PFSK-1 (cell line): Measurements from ENCODE around the gene MBD3L5.
A peak's percentile ranks its signal among the peaks of the same experiment; 100 is the strongest.

Source experiments
- FOXP2 ChIP-seq: optimal IDR thresholded peaks from 2 replicates; pipeline ENCODE3; 2011; ENCODE audit warnings: borderline replicate concordance, control low read depth, inconsistent platforms; ENCODE audit not compliant: insufficient read depth; ENCODE audit errors: extremely low read length, extremely low read depth
- POLR2AphosphoS5 ChIP-seq: IDR thresholded peaks from 2 replicates; pipeline ENCODE4 v1.6.1; 2012; ENCODE audit warnings: low read depth, mild to moderate bottlenecking, control low read depth, low read length, moderate library complexity
- REST ChIP-seq, 2 experiments: IDR thresholded peaks; 2 replicates each; pipeline versions ENCODE4 v1.6.1 to v1.8.0; 2011 to 2012; ENCODE audit warnings: low read depth in 2 of 2, low read length in 2 of 2, control low read depth in 1 of 2, inconsistent platforms in 1 of 2, mild to moderate bottlenecking in 1 of 2, moderate library complexity in 1 of 2; ENCODE audit not compliant: insufficient read depth in 1 of 2
- SIN3A ChIP-seq: IDR thresholded peaks from 2 replicates; pipeline ENCODE4 v1.6.1; 2012; ENCODE audit warnings: mild to moderate bottlenecking, low read length, moderate library complexity, borderline replicate concordance; ENCODE audit not compliant: insufficient read depth
- TAF1 ChIP-seq: IDR thresholded peaks from 2 replicates; pipeline ENCODE4 v1.6.1; 2012; ENCODE audit warnings: low read length, control low read depth, borderline replicate concordance; ENCODE audit not compliant: insufficient read depth

MBD3L5 gene

GRCh38 chr19:7069904-7070226 is 39.5 kb downstream of the MBD3L5 start:
- TF ChIP-seq POLR2AphosphoS5 (no peak), SIN3A (0 out of 2 replicates have a peak, but pooled peaks have one; percentile 11), TAF1 (no peak), FOXP2 (no peak), REST (IDR thresholded peaks at IDR 0.05; ENCODE audit: insufficient read depth in 1 of 2, low read depth in 2 of 2, low read length in 2 of 2) (no peak)

GRCh38 chr19:7072541-7072940 is 42.2 kb downstream of the MBD3L5 start:
- TF ChIP-seq FOXP2, result no peak
- no peak for TF ChIP-seq TAF1
- no peak for TF ChIP-seq POLR2AphosphoS5
- no peak for TF ChIP-seq SIN3A
- no peak for TF ChIP-seq REST (IDR thresholded peaks at IDR 0.05; ENCODE audit: insufficient read depth in 1 of 2, low read depth in 2 of 2, low read length in 2 of 2)

GRCh38 chr19:7074705-7075282 is 44.4 kb downstream of the MBD3L5 start:
- TF ChIP-seq POLR2AphosphoS5, result no peak
- no peak for TF ChIP-seq FOXP2
- no peak for TF ChIP-seq SIN3A
- no peak for TF ChIP-seq REST (IDR thresholded peaks at IDR 0.05; ENCODE audit: insufficient read depth in 1 of 2, low read depth in 2 of 2, low read length in 2 of 2)
- TF ChIP-seq TAF1, result no peak

- TF ChIP-seq REST (IDR thresholded peaks at IDR 0.05; ENCODE audit: insufficient read depth in 1 of 2, low read depth in 2 of 2, low read length in 2 of 2) (no peak), SIN3A (no peak), POLR2AphosphoS5 (no peak), TAF1 (no peak)
These were observed 45.8 kb downstream of the MBD3L5 start for GRCh38 chr19:7076151-7076550.

GRCh38 chr19:7078008-7078407 is 47.6 kb downstream of the MBD3L5 start:
- TF ChIP-seq REST (IDR thresholded peaks at IDR 0.05; ENCODE audit: insufficient read depth in 1 of 2, low read depth in 2 of 2, low read length in 2 of 2) (no peak), FOXP2 (no peak), SIN3A (no peak), TAF1 (no peak), POLR2AphosphoS5 (no peak)
